Coronary artery (tissue), 2 donors: Measurements from ENCODE around the gene WASL.

Source experiments
- DNase-seq: peaks from one replicate; pipeline ENCODE4 v3.0.0-alpha.2; 2017; ENCODE audit warnings: low spot score
- H3K27ac ChIP-seq, 2 donors: fragments of 200-600 bp; sonication (generic); one replicate each; pipeline ENCODE4 v1.5.1; 2016 to 2019
- H3K4me3 ChIP-seq: fragments of 200-600 bp; sonication (generic); 2 replicates; pipeline ENCODE4 v1.5.1; 2016; ENCODE audit warnings: mild to moderate bottlenecking, moderate library complexity
- TF ChIP-seq, protein P1 (sequence below): fragments of 200-600 bp; sonication (generic); IDR thresholded peaks from one replicate; pipeline ENCODE4 v1.5.1; 2019; ENCODE audit warnings: antibody characterized with exemption

Gene WASL

DNA sequence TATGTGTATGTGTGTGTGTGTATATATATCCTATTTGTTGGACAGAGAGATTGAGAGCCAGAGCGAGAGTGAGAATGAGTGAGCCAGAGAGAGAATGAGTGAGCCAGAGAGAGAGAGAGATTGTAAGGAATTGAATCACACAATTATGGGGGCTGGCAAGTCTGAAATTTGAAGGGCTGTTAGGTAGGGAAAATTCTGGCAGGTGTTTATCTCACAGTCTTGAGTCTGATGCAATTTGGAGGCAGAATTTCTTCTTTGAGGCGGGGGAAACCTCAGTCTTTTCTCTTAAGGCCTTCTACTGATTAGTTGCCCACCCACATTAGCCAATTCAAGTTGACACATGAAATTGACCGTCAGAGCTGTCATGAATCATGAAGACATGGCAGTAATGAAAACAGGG, 41.0 kb upstream of the WASL start:
- DNase-seq: no peak
- Histone ChIP-seq H3K27ac (no peak overlapping the region), H3K4me3 (no peak overlapping the region)
- TF ChIP-seq, protein P1, sequence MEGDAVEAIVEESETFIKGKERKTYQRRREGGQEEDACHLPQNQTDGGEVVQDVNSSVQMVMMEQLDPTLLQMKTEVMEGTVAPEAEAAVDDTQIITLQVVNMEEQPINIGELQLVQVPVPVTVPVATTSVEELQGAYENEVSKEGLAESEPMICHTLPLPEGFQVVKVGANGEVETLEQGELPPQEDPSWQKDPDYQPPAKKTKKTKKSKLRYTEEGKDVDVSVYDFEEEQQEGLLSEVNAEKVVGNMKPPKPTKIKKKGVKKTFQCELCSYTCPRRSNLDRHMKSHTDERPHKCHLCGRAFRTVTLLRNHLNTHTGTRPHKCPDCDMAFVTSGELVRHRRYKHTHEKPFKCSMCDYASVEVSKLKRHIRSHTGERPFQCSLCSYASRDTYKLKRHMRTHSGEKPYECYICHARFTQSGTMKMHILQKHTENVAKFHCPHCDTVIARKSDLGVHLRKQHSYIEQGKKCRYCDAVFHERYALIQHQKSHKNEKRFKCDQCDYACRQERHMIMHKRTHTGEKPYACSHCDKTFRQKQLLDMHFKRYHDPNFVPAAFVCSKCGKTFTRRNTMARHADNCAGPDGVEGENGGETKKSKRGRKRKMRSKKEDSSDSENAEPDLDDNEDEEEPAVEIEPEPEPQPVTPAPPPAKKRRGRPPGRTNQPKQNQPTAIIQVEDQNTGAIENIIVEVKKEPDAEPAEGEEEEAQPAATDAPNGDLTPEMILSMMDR: no peak

DNA sequence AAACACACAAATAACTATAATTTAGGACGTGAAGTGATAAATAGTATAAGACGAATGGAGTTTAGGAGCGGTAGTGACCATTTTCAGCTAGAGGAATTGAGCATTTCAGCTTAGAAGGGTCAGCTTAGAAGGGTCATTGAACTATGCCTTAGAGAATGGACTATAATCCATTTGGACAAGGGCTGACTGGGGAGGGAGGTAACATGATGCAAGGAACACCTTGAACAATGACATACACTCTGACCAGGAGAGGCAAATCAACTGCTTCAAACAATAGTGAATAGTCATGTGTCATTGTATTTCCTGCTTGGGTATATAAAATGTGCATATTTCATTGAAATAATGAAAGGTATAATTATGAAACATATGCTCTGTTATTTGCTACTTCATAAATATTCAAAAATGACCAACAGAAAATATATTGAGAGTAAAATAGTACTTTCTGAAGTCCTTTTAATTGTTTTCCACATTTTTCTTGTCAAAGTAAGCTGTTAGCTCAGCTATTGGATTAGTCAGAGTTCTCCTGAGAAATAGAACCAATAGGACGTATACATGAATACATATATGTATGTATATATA, 40.5 kb upstream of the WASL start:
- Histone ChIP-seq H3K4me3 (no peak overlapping the region), H3K27ac (no peak overlapping the region)
- TF ChIP-seq, protein P1: no peak
- DNase-seq: no peak

DNA sequence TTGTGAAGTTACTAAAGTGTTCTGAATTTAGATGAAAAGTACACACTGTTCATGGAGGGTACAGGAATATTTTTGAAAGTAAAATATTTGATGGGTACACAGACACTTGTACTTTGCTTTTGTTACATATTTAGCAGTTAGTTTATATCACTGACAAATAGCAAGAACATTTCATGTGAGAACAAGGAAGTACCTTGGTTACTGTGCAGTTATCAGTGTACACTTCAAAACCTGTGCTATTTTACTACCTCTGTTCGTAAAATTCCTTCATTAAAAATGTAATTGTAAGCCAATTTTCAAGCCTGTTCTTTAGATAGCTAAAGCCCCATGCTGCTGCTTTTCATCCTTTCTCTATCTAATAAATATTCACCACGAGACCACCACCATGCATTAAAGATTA, 39.8 kb upstream of the WASL start:
- H3K27ac ChIP-seq: no peak overlapping the region

DNA sequence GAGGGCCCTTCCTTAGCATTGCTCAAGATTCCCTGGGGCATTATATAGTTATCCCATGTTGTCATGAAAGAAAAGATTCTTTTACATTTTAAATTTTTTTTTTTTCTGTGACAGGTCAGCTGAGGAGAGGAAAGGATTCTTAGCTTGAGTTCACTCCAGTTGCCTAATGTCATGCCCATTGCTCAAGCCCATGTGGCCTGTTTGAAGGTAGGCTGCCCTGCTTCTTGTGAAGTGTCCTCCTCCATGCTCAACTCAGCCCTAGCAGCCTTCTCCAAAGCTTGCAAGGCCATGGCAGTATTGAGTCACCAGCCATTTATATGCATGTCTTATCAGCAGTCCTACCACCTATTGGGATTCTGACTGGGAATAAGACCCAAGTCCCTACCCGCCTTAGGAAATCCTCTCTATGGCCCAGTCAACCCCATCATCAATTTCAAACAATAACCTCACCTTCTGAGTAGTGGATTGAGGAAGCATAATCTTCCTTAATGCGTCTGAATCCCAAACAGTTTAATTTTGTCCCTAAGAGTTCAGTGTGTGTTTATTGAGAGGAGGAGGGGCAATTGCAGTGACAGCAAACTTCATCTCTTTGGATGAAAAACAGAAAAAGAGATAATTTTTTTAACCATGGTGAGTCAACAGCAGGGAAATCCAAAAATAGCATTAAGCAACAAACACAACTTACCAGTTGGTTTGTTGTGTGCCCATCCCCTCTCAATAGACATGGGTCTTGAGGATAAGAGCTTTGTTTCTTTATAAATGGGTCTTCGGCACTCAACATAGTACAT, 38.6 kb upstream of the WASL start:
- Histone ChIP-seq H3K4me3 (no peak overlapping the region), H3K27ac (no peak overlapping the region)
- no peak for DNase-seq
- TF ChIP-seq, protein P1: no peak

More for the DNA sequence above, 39.8 kb upstream of the WASL start:
- DNase-seq: no peak
- TF ChIP-seq, protein P1: no peak
- H3K4me3 ChIP-seq: no peak overlapping the region

DNA sequence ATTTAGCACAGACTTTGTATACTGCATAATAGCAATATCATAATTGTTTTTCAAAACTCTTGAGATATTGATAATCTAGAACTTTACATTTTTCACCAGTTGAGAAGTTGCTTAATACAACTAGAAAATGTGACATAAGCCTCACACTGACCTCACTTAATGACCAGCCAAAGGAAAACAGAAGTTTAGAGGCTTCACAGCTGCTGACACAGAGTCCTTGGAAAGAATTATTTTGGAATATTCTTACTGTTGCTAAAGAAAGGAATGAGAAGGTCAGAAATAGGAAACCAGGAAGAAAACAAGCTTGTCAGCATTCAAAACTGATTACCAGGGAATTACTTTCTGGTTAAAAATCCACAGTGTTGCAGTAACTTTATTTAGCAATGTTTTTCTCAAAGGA, 35.5 kb upstream of the WASL start:
- no peak for DNase-seq
- Histone ChIP-seq H3K27ac (peak overlapping the region in 1 of 2 donors; percentile 19), H3K4me3 (no peak overlapping the region)
- TF ChIP-seq, protein P1: no peak

DNA sequence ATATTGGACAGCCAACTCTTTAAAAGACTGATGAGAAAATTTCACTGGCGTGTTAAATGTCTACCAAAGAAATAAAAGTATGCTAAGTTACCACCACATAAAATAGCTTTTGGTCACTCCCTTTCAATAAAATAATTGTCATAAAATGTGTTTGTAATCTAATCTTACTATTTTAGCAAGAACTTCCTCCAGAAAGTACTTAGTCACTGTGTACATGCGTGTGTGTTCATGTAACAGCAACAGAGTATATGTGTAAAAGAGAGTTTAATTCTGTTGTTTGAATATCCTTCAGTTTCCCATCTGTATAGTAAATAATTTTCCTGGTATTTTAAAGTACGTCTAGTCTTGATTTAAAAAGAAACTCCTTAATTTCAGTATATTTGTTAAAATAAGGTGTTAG, 35.0 kb upstream of the WASL start:
- TF ChIP-seq, protein P1: no peak
- Histone ChIP-seq H3K4me3 (no peak overlapping the region), H3K27ac (no peak overlapping the region)
- DNase-seq: no peak
